H9 (cell line): ENCODE measurements around the gene FAM161A. TPM values are rescaled to one million over a fixed set of nuclear protein-coding genes. Genes with fewer than 3 reads are reported as not detected.

Experiments used
- DNase-seq: peaks from one replicate; pipeline ENCODE4 v3.0.0-alpha.2; 2017
- H2AFZ ChIP-seq: one replicate; pipeline ENCODE4 v1.6.1; 2013; ENCODE audit warnings: mild to moderate bottlenecking, low read length, control low read depth, moderate library complexity
- H2AK5ac ChIP-seq: 2 replicates; pipeline ENCODE4 v1.6.1; 2013; ENCODE audit warnings: low read length, control low read depth, mixed read lengths; ENCODE audit not compliant: insufficient read length
- H2BK120ac ChIP-seq: one replicate; pipeline ENCODE4 v1.6.1; 2013; ENCODE audit warnings: low read depth, mild to moderate bottlenecking, low read length, control low read depth, inconsistent platforms; ENCODE audit not compliant: poor library complexity, severe bottlenecking
- H2BK12ac ChIP-seq: 2 replicates; pipeline ENCODE4 v1.6.1; 2013; ENCODE audit warnings: low read length, control low read depth, mixed read lengths, low read depth; ENCODE audit not compliant: insufficient read length
- H2BK15ac ChIP-seq: 2 replicates; pipeline ENCODE4 v1.6.1; 2013; ENCODE audit warnings: low read depth, low read length, control low read depth
- H2BK20ac ChIP-seq: one replicate; pipeline ENCODE4 v1.6.1; 2013; ENCODE audit warnings: low read depth, mild to moderate bottlenecking, low read length, control low read depth, inconsistent platforms; ENCODE audit not compliant: poor library complexity, severe bottlenecking
- H2BK5ac ChIP-seq: 2 replicates; pipeline ENCODE4 v1.6.1; 2013; ENCODE audit warnings: low read length, control low read depth, mixed read lengths; ENCODE audit not compliant: insufficient read length
- H3K14ac ChIP-seq: 2 replicates; pipeline ENCODE4 v1.6.1; 2013; ENCODE audit warnings: low read length, control low read depth; ENCODE audit not compliant: insufficient read depth
- H3K18ac ChIP-seq: 2 replicates; pipeline ENCODE4 v1.6.1; 2013; ENCODE audit warnings: low read depth, mild to moderate bottlenecking, mixed read lengths, low read length, control low read depth; ENCODE audit not compliant: insufficient read length
- H3K23ac ChIP-seq: 2 replicates; pipeline ENCODE4 v1.6.1; 2013; ENCODE audit warnings: low read length, control low read depth, mixed read lengths, low read depth; ENCODE audit not compliant: insufficient read length
- H3K23me2 ChIP-seq: 2 replicates; pipeline ENCODE4 v1.6.1; 2013; ENCODE audit warnings: low read depth, mild to moderate bottlenecking, mixed read lengths, low read length, control low read depth; ENCODE audit not compliant: insufficient read length, poor library complexity, severe bottlenecking
- H3K27ac ChIP-seq: 2 replicates; pipeline ENCODE4 v1.5.1; 2013; ENCODE audit warnings: low read length, control low read depth, mixed read lengths, low read depth; ENCODE audit not compliant: insufficient read length
- H3K27me3 ChIP-seq: 2 replicates; pipeline ENCODE4 v1.6.1; 2013; ENCODE audit warnings: low read length, control low read depth, inconsistent platforms; ENCODE audit not compliant: insufficient read depth
- H3K4ac ChIP-seq: 2 replicates; pipeline ENCODE4 v1.6.1; 2013; ENCODE audit warnings: low read depth, mild to moderate bottlenecking, control low read depth, inconsistent platforms, low read length, moderate library complexity
- H3K4me1 ChIP-seq: 2 replicates; pipeline ENCODE4 v1.6.1; 2013; ENCODE audit warnings: low read length, control low read depth, inconsistent platforms; ENCODE audit not compliant: insufficient read depth
- H3K4me2 ChIP-seq: 2 replicates; pipeline ENCODE4 v1.6.1; 2013; ENCODE audit warnings: low read length, control low read depth, mixed read lengths; ENCODE audit not compliant: insufficient read length, insufficient read depth
- H3K56ac ChIP-seq: 2 replicates; pipeline ENCODE4 v1.6.1; 2013; ENCODE audit warnings: low read depth, mild to moderate bottlenecking, mixed read lengths, low read length, control low read depth; ENCODE audit not compliant: insufficient read length
- H3K79me1 ChIP-seq: 2 replicates; pipeline ENCODE4 v1.6.1; 2013; ENCODE audit warnings: low read depth, mild to moderate bottlenecking, moderate library complexity, low read length, control low read depth, inconsistent platforms; ENCODE audit not compliant: insufficient read depth, poor library complexity, severe bottlenecking
- H3K79me2 ChIP-seq: 2 replicates; pipeline ENCODE4 v1.6.1; 2013; ENCODE audit warnings: low read length, control low read depth, inconsistent platforms; ENCODE audit not compliant: insufficient read depth
- H3K9ac ChIP-seq: 2 replicates; pipeline ENCODE4 v1.6.1; 2013; ENCODE audit warnings: low read length, control low read depth, mixed read lengths; ENCODE audit not compliant: insufficient read length; ENCODE audit errors: extremely low read depth
- H3K9me3 ChIP-seq: one replicate; pipeline ENCODE4 v1.6.1; 2013; ENCODE audit warnings: low read depth, low read length, inconsistent platforms; ENCODE audit not compliant: control insufficient read depth
- H3T11ph ChIP-seq: one replicate; pipeline ENCODE4 v1.6.1; 2013; ENCODE audit warnings: mild to moderate bottlenecking, low read length, control low read depth, inconsistent platforms
- H4K20me1 ChIP-seq: one replicate; pipeline ENCODE4 v1.6.1; 2013; ENCODE audit not compliant: control insufficient read depth, insufficient read length, insufficient read depth
- H4K5ac ChIP-seq: 2 replicates; pipeline ENCODE4 v1.6.1; 2013; ENCODE audit warnings: low read depth, mild to moderate bottlenecking, mixed read lengths, low read length, control low read depth; ENCODE audit not compliant: insufficient read length
- H4K8ac ChIP-seq: replicated peaks from 2 replicates; pipeline ENCODE4 v1.6.1; 2013; ENCODE audit warnings: low read length, control low read depth, mixed read lengths, low read depth; ENCODE audit not compliant: insufficient read length
- H4K91ac ChIP-seq: 2 replicates; pipeline ENCODE4 v1.6.1; 2013; ENCODE audit warnings: low read depth, mild to moderate bottlenecking, moderate library complexity, mixed read lengths, low read length, control low read depth; ENCODE audit not compliant: insufficient read length
- H3K27ac Mint-ChIP-seq, 3 experiments: 2 replicates in 2 of 3; 3 replicates in 1 of 3; pipeline ENCODE4 v1.8.0; 2020 to 2021; ENCODE audit warnings: mixed read lengths in 3 of 3, mild to moderate bottlenecking in 1 of 3, moderate library complexity in 1 of 3
- H3K27me3 Mint-ChIP-seq: 2 replicates; pipeline ENCODE4 v1.8.0; 2021; ENCODE audit warnings: low read depth, mild to moderate bottlenecking, moderate library complexity, mixed read lengths
- H3K36me3 Mint-ChIP-seq, 3 experiments: 2 replicates in 2 of 3; 3 replicates in 1 of 3; pipeline ENCODE4 v1.8.0; 2020 to 2021; ENCODE audit warnings: low read depth in 3 of 3, mixed read lengths in 3 of 3; ENCODE audit not compliant: insufficient read depth in 1 of 3
- H3K4me1 Mint-ChIP-seq, 2 experiments: 2 replicates each; pipeline ENCODE4 v1.8.0; 2020; ENCODE audit warnings: mixed read lengths in 2 of 2
- H3K4me3 Mint-ChIP-seq, 2 experiments: 2 replicates in 1 of 2; 3 replicates in 1 of 2; pipeline ENCODE4 v1.8.0; 2020 to 2021; ENCODE audit warnings: mild to moderate bottlenecking in 2 of 2, mixed read lengths in 2 of 2, moderate library complexity in 1 of 2
- H3K9me3 Mint-ChIP-seq, 2 experiments: 2 replicates in 1 of 2; 3 replicates in 1 of 2; pipeline ENCODE4 v1.8.0; 2020; ENCODE audit warnings: mild to moderate bottlenecking in 2 of 2, mixed read lengths in 2 of 2, moderate library complexity in 1 of 2
- CTCF ChIP-seq: fragments of 200-600 bp; sonication (generic); conservative IDR thresholded peaks from 3 replicates; pipeline ENCODE4 v1.8.0; 2021; ENCODE audit warnings: antibody characterized with exemption, mild to moderate bottlenecking
- WGBS: extraction: QIAGEN DNeasy Blood & Tissue Kit; methylation state at CpG from one replicate; pipeline ENCODE4 v1.1.7; 2013; ENCODE audit warnings: missing lambda C conversion rate, low lambda C conversion rate, mixed read lengths; ENCODE audit not compliant: insufficient read length; ENCODE audit errors: extremely low coverage; 5-methylcytosine and 5-hydroxymethylcytosine counted together
- total RNA-seq: library from RNA; stranded (reverse); gene quantifications from 2 replicates; pipeline ENCODE4 v1.2.1, GENCODE V29; 2021

The FAM161A gene
- total RNA-seq, 1 experiment from 2014 or later = 15.8 TPM

- H4K91ac ChIP-seq = no peak overlapping the region
- no peak overlapping the region for H2BK20ac ChIP-seq
- H3K9ac ChIP-seq = no peak overlapping the region
- H4K8ac ChIP-seq = no peak overlapping the region
- Mint-ChIP-seq H3K36me3 (no peaks in the 10 kb centered on the region), H3K4me3 (no peak overlapping the region), H3K4me1 (peaks cover 2 to 7% of the 10 kb centered on the region in 2 experiments; a peak in 3 of 4 replicates), H3K27ac (no peak overlapping the region), H3K9me3 (no peaks in the 10 kb centered on the region), H3K27me3 (peaks cover 20% of the 10 kb centered on the region)
- H3K4me1 ChIP-seq = no peaks in the 10 kb centered on the region
- H3K18ac ChIP-seq = no peak overlapping the region
- H4K5ac ChIP-seq = no peak overlapping the region
- no peak overlapping the region for H3K23ac ChIP-seq
- no peak overlapping the region for H3K27ac ChIP-seq
- no peak overlapping the region for H2BK15ac ChIP-seq
- WGBS = no CpG with 5 or more reads among the region's 8 CpGs
- H3K79me2 ChIP-seq = no peaks in the 10 kb centered on the region
- no peak overlapping the region for H2BK5ac ChIP-seq
- no peak overlapping the region for H3T11ph ChIP-seq
- no peaks in the 10 kb centered on the region for H3K9me3 ChIP-seq
- no peaks in the 10 kb centered on the region for H3K79me1 ChIP-seq
- H2AFZ ChIP-seq = no peak overlapping the region
- no peak overlapping the region for H3K56ac ChIP-seq
- H3K14ac ChIP-seq = no peak overlapping the region
- no peaks in the 10 kb centered on the region for H4K20me1 ChIP-seq
- no peak overlapping the region for H2BK12ac ChIP-seq
- H3K4ac ChIP-seq = no peak overlapping the region
- H3K4me2 ChIP-seq = no peak overlapping the region
- no peaks in the 10 kb centered on the region for H3K23me2 ChIP-seq
- no peak for TF ChIP-seq CTCF
- no peak for DNase-seq
- H3K27me3 ChIP-seq = no peaks in the 10 kb centered on the region
- no peak overlapping the region for H2BK120ac ChIP-seq
- no peak overlapping the region for H2AK5ac ChIP-seq
Measured at GRCh38 chr2:61789807-61790602, 63.9 kb downstream of the FAM161A start.
